OCI-LY3 (cell line): Measurements from ENCODE around the gene TNS1.
"Not testable (repeated sequence)": the region's sequence is repeated elsewhere in the genome, so short reads cannot be mapped to it uniquely, and the experiment has no call there.

Source experiments
- H2AFZ ChIP-seq: fragments of 200-600, 300-600 bp; shearing (Covaris generic); 2 replicates; pipeline ENCODE4 v1.6.0; 2014; ENCODE audit warnings: antibody characterized with exemption, low read depth, low read length
- H3K27ac ChIP-seq: fragments of 200-600, 300-600 bp; sonication (generic); 2 replicates; pipeline ENCODE4 v1.5.1; 2014; ENCODE audit warnings: mild to moderate bottlenecking, low read length, moderate library complexity, mixed read lengths
- H3K27me3 ChIP-seq: fragments of 200-600, 300-600 bp; sonication (generic); 2 replicates; pipeline ENCODE4 v1.6.1; 2014; ENCODE audit warnings: low read depth, low read length, mixed read lengths
- H3K36me3 ChIP-seq: fragments of 200-600, 300-600 bp; sonication (generic); replicated peaks from 2 replicates; pipeline ENCODE3; 2014; ENCODE audit warnings: low read depth, low read length, mixed read lengths
- H3K4me1 ChIP-seq: fragments of 300-600, 200-600 bp; sonication (generic); 2 replicates; pipeline ENCODE4 v1.6.1; 2014; ENCODE audit warnings: low read length, mixed read lengths
- H3K4me2 ChIP-seq: fragments of 200-600, 300-600 bp; sonication (generic); 2 replicates; pipeline ENCODE4 v1.6.1; 2014; ENCODE audit warnings: low read length, mixed read lengths
- H3K4me3 ChIP-seq: fragments of 300-600, 200-600 bp; sonication (generic); 2 replicates; pipeline ENCODE4 v1.5.1; 2014; ENCODE audit warnings: antibody characterized with exemption, mild to moderate bottlenecking, low read length, moderate library complexity
- H3K79me2 ChIP-seq: fragments of 300-600, 200-600 bp; shearing (Covaris generic); 2 replicates; pipeline ENCODE4 v1.6.1; 2014; ENCODE audit warnings: mild to moderate bottlenecking, low read length, mixed read lengths
- H3K9ac ChIP-seq: fragments of 300-600, 200-600 bp; shearing (Covaris generic); 2 replicates; pipeline ENCODE4 v1.6.0; 2014; ENCODE audit warnings: mild to moderate bottlenecking, low read length, moderate library complexity
- H3K9me3 ChIP-seq: fragments of 200-600, 300-600 bp; shearing (Covaris generic); 2 replicates; pipeline ENCODE4 v1.6.1; 2014; ENCODE audit warnings: low read length, mixed read lengths; ENCODE audit not compliant: insufficient read depth
- H4K20me1 ChIP-seq: fragments of 200-600, 300-600 bp; sonication (generic); 2 replicates; pipeline ENCODE4 v1.6.1; 2016; ENCODE audit warnings: low read length, mixed read lengths; ENCODE audit not compliant: insufficient read depth
- EZH2phosphoT487 ChIP-seq: fragments of 200-600 bp; shearing (Covaris generic); IDR thresholded peaks from 2 replicates; pipeline ENCODE4 v1.6.1; 2018; ENCODE audit warnings: antibody characterized with exemption, mixed run types, low read depth
- TF ChIP-seq, protein P1 (sequence below): fragments of 200-600, 300-600 bp; sonication (generic); IDR thresholded peaks from 2 replicates; pipeline ENCODE4 v1.5.1; 2014; ENCODE audit warnings: antibody characterized with exemption, low read length, low read depth

The TNS1 gene

DNA sequence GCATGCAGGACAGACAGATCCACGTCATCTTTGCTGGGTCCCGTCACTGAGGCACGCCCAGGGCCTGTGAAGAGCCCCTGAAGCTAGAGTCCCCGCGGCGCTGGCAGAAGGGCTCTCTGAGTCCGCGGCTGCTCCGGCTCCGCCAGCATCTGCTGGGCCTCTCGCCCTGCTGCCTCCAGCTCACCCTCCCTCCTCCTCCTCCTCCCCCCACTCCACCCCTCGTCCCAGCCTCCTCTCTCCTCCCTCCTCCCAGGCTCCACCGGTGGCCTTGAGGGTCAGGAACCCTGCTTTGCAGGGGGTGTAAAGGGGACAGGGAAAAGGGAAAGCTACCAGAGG, at the start of gene TNS1:
Gene TNS1 (minus strand): TSS at position 151 of the 336 bp plus-strand sequence. CDS start 123 bp downstream, at position 28.
- Histone ChIP-seq H3K4me3 (no peak within 1 kb of the TSS), H3K27ac (no peak within 1 kb of the TSS), H4K20me1 (no peaks in the 10 kb centered on the region), H3K36me3 (no peaks in the 10 kb centered on the region), H3K9me3 (no peaks in the 10 kb centered on the region), H2AFZ (no peak within 1 kb of the TSS), H3K4me1 (no peaks in the 10 kb centered on the region), H3K4me2 (no peak within 1 kb of the TSS), H3K79me2 (no peaks in the 10 kb centered on the region), H3K27me3 (no peaks in the 10 kb centered on the region), H3K9ac (no peak within 1 kb of the TSS)
- TF ChIP-seq EZH2phosphoT487: no peak
- TF ChIP-seq, protein P1, sequence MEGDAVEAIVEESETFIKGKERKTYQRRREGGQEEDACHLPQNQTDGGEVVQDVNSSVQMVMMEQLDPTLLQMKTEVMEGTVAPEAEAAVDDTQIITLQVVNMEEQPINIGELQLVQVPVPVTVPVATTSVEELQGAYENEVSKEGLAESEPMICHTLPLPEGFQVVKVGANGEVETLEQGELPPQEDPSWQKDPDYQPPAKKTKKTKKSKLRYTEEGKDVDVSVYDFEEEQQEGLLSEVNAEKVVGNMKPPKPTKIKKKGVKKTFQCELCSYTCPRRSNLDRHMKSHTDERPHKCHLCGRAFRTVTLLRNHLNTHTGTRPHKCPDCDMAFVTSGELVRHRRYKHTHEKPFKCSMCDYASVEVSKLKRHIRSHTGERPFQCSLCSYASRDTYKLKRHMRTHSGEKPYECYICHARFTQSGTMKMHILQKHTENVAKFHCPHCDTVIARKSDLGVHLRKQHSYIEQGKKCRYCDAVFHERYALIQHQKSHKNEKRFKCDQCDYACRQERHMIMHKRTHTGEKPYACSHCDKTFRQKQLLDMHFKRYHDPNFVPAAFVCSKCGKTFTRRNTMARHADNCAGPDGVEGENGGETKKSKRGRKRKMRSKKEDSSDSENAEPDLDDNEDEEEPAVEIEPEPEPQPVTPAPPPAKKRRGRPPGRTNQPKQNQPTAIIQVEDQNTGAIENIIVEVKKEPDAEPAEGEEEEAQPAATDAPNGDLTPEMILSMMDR: no peak

DNA sequence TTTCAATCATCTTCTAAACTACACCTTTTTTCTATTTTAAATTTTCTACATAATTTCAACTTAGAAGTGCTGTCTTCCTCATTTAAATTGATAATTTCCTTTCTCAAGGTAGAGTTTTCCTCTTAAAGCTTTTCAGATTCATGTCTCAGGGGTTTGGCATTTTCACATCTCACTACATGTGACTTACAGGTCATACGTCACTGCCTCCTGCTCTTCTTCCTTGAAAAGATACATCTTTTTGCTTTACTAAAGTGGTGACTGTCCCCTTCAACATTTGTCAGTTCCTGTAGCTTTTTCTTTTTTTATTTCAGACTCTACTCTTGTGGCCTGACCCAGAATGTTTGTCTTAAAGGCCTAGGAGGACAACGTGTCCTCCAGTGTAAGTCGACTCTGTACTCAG, 49.1 kb upstream of the TNS1 start:
- peak overlapping the region; percentile 22; the same call in 1 of the 2 replicates for H3K4me2 ChIP-seq
- no peak overlapping the region for H3K27ac ChIP-seq
- no peak overlapping the region for H3K4me3 ChIP-seq
- H3K27me3 ChIP-seq: no peaks in the 10 kb centered on the region
- peak overlapping the region; percentile 90 for H2AFZ ChIP-seq
- H3K36me3 ChIP-seq: no peaks in the 10 kb centered on the region
- peaks cover 18% of the 10 kb centered on the region for H3K4me1 ChIP-seq
- no peaks in the 10 kb centered on the region for H4K20me1 ChIP-seq
- no peaks in the 10 kb centered on the region for H3K79me2 ChIP-seq
- TF ChIP-seq, protein P1: no peak
- no peak for TF ChIP-seq EZH2phosphoT487
- H3K9me3 ChIP-seq: no peaks in the 10 kb centered on the region
- no peak overlapping the region for H3K9ac ChIP-seq

DNA sequence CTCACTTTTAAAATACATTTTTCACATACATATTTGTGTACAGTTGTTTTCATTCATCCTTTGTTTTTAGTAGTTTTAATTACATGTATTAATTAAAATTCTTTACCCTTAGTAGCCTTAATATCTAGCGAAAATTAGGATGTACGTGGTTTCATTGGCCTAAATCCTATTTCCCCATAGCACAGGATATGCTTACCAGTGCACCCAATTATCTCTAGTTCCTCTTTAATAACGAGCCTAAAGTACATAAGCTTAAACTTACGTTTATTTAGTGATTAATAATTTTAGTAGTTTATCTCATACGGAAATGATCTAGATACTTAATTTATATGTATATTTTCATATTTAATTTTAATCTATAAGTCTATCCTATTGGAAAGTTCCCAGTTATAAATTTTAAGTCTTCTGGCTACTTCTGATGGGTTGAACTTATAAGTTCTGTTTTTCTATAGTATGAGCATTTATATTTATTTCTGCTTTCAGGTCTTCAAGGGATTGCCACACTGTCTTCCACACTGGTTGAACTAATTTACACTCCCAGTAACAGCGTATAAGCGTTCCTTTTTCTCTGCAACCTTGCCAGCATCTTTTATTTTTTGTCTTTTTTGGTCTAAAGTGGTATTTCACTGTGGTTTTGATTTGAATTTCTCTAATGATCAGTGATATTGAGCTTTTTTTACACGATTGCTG, 44.9 kb upstream of the TNS1 start:
- no peaks in the 10 kb centered on the region for H3K79me2 ChIP-seq
- TF ChIP-seq, protein P1: no peak
- TF ChIP-seq EZH2phosphoT487: no peak
- H3K9me3 ChIP-seq: no peaks in the 10 kb centered on the region
- no peaks in the 10 kb centered on the region for H3K36me3 ChIP-seq
- peak overlapping the region; percentile 62 for H3K4me2 ChIP-seq
- H2AFZ ChIP-seq: no peak overlapping the region
- H3K4me1 ChIP-seq: peaks cover 28% of the 10 kb centered on the region
- no peak overlapping the region for H3K4me3 ChIP-seq
- H4K20me1 ChIP-seq: no peaks in the 10 kb centered on the region
- H3K27me3 ChIP-seq: no peaks in the 10 kb centered on the region
- no peak overlapping the region for H3K9ac ChIP-seq
- no peak overlapping the region for H3K27ac ChIP-seq

DNA sequence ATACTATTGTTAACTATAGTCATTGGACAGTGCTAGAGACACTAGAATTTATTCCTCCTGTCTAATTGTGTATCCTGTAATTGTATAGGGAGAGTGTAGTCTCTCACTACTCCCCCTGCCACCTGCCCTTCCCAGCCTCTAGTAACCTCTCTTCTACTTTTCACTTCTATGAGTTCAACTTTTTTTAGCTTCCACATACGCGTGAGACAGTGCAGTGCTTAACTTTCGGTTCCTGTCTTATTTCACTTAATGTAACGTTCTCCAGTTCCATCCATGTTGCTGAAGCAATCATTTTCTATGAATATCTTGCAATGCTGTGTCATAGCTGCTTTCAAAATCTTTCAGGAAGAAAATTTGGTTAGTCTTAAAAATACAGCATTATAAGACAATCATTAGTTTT, 43.4 kb upstream of the TNS1 start:
- Histone ChIP-seq H2AFZ (no peak overlapping the region), H3K4me1 (peaks cover 25% of the 10 kb centered on the region), H3K4me3 (peak overlapping the region; percentile 25; the same call in 1 of the 2 replicates), H4K20me1 (no peaks in the 10 kb centered on the region), H3K27me3 (no peaks in the 10 kb centered on the region), H3K27ac (peak overlapping the region; percentile 49), H3K36me3 (no peaks in the 10 kb centered on the region), H3K4me2 (peak overlapping the region; percentile 62), H3K79me2 (no peaks in the 10 kb centered on the region), H3K9me3 (no peaks in the 10 kb centered on the region), H3K9ac (0 out of 2 replicates have a peak overlapping the region, but pooled peaks have one; percentile 18)
- TF ChIP-seq, protein P1: no peak
- no peak for TF ChIP-seq EZH2phosphoT487

DNA sequence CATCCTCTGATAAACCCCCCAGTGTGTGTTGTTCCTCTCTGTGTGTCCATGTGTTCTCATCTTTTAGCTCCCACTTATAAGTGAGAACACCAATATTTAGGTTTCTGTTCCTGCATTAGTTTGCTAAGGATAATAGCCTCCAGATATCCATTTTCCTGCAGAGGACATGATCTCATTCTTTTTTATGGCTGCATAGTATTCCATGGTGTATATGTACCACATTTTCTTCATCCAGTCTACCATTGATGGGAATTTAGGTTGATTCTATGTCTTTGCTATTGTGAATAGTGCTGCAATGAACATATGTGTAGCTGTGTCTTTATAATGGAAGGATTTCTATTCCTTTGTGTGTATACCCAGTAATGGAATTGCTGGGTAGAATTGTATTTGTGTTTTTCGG, 41.8 kb upstream of the TNS1 start:
- not testable (repeated sequence) for H3K27me3 ChIP-seq, H4K20me1 ChIP-seq, H3K36me3 ChIP-seq, H3K27ac ChIP-seq, H3K79me2 ChIP-seq, H2AFZ ChIP-seq, H3K9me3 ChIP-seq, H3K9ac ChIP-seq, H3K4me2 ChIP-seq, H3K4me3 ChIP-seq
- peaks cover 25% of the 10 kb centered on the region for H3K4me1 ChIP-seq
